ENCODE data around the gene NFIX. TPM values are rescaled to one million over a fixed set of nuclear protein-coding genes. Genes with fewer than 3 reads are reported as not detected.

The NFIX gene
- total and polyA plus RNA-seq, 2 of the 13 experiments (the other 11 are each of a cell fraction or from before 2014, with no cell fraction given) = 3.4 to 5.4 TPM

- TF ChIP-seq ZNF709 (CRISPR knock-in tag; IDR thresholded peaks at IDR 0.05) (0 out of 2 replicates have a peak, but pooled peaks have one; percentile 33), ZBED4 (CRISPR knock-in tag; IDR thresholded peaks at IDR 0.05; ENCODE audit: borderline replicate concordance) (no peak; the same call in 1 of the 2 replicates), ZNF451 (CRISPR knock-in tag; IDR thresholded peaks at IDR 0.05) (peak; percentile 68; the same call in 1 of the 2 replicates), FOSL1 (CRISPR knock-in tag; IDR thresholded peaks at IDR 0.05; ENCODE audit: borderline replicate concordance) (no peak), ZNF792 (CRISPR knock-in tag; IDR thresholded peaks at IDR 0.05) (peak; percentile 86), PITX1 (CRISPR knock-in tag; IDR thresholded peaks at IDR 0.05) (peak; percentile 81; the same call in 1 of the 2 replicates), MIER3 (CRISPR knock-in tag; IDR thresholded peaks at IDR 0.05; ENCODE audit: borderline replicate concordance) (0 out of 2 replicates have a peak, but pooled peaks have one; percentile 58), RXRA (CRISPR knock-in tag; IDR thresholded peaks at IDR 0.05) (peak; percentile 87), BHLHE40 (IDR thresholded peaks at IDR 0.05; ENCODE audit: low read length) (peak; percentile 17; the same call in 1 of the 2 replicates), KLF16 (CRISPR knock-in tag; IDR thresholded peaks at IDR 0.05) (peak in 1 of 2 experiments; percentile 89; a peak in 2 of 4 replicates), CSRNP1 (CRISPR knock-in tag; IDR thresholded peaks at IDR 0.05) (0 out of 2 replicates have a peak, but pooled peaks have one; percentile 6)
- TF ChIP-seq, protein P1, sequence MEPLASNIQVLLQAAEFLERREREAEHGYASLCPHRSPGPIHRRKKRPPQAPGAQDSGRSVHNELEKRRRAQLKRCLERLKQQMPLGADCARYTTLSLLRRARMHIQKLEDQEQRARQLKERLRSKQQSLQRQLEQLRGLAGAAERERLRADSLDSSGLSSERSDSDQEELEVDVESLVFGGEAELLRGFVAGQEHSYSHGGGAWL (CRISPR knock-in tag; IDR thresholded peaks at IDR 0.05) = no peak
- TF ChIP-seq, protein P2, sequence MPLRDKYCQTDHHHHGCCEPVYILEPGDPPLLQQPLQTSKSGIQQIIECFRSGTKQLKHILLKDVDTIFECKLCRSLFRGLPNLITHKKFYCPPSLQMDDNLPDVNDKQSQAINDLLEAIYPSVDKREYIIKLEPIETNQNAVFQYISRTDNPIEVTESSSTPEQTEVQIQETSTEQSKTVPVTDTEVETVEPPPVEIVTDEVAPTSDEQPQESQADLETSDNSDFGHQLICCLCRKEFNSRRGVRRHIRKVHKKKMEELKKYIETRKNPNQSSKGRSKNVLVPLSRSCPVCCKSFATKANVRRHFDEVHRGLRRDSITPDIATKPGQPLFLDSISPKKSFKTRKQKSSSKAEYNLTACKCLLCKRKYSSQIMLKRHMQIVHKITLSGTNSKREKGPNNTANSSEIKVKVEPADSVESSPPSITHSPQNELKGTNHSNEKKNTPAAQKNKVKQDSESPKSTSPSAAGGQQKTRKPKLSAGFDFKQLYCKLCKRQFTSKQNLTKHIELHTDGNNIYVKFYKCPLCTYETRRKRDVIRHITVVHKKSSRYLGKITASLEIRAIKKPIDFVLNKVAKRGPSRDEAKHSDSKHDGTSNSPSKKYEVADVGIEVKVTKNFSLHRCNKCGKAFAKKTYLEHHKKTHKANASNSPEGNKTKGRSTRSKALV (CRISPR knock-in tag; IDR thresholded peaks at IDR 0.05) = no peak
- TF ChIP-seq, protein P3, sequence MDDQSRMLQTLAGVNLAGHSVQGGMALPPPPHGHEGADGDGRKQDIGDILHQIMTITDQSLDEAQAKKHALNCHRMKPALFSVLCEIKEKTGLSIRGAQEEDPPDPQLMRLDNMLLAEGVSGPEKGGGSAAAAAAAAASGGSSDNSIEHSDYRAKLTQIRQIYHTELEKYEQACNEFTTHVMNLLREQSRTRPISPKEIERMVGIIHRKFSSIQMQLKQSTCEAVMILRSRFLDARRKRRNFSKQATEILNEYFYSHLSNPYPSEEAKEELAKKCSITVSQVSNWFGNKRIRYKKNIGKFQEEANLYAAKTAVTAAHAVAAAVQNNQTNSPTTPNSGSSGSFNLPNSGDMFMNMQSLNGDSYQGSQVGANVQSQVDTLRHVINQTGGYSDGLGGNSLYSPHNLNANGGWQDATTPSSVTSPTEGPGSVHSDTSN (CRISPR knock-in tag; IDR thresholded peaks at IDR 0.05; ENCODE audit: borderline replicate concordance) = no peak
- TF ChIP-seq, protein P4, sequence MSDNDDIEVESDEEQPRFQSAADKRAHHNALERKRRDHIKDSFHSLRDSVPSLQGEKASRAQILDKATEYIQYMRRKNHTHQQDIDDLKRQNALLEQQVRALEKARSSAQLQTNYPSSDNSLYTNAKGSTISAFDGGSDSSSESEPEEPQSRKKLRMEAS (IDR thresholded peaks at IDR 0.05) = peak; percentile 68; the same call in 1 of the 2 replicates
- TF ChIP-seq, protein P5, sequence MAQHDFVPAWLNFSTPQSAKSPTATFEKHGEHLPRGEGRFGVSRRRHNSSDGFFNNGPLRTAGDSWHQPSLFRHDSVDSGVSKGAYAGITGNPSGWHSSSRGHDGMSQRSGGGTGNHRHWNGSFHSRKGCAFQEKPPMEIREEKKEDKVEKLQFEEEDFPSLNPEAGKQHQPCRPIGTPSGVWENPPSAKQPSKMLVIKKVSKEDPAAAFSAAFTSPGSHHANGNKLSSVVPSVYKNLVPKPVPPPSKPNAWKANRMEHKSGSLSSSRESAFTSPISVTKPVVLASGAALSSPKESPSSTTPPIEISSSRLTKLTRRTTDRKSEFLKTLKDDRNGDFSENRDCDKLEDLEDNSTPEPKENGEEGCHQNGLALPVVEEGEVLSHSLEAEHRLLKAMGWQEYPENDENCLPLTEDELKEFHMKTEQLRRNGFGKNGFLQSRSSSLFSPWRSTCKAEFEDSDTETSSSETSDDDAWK (CRISPR knock-in tag; IDR thresholded peaks at IDR 0.05) = no peak
Measured at GRCh38 chr19:13053761-13054625, 58.7 kb downstream of the NFIX start (continued).
